HepG2 (cell line): ENCODE results near the gene UGT1A3. TPM values are rescaled to one million over a fixed set of nuclear protein-coding genes. Genes with fewer than 3 reads are reported as not detected.

Experiments
- ATAC-seq: fragments of 200-7000 bp; cut with Tn5 transposase; 3 replicates; pipeline ENCODE4 v1.9.1; 2020; ENCODE audit warnings: mild to moderate bottlenecking, moderate library complexity
- BruUV-seq: library from RNA; stranded (reverse); fragments of 400-500 nt; replicated peaks from 2 replicates; lab custom pipeline; 2021; lab: Mats Ljungman, UMichigan
- CTCF ChIA-PET: fragments of 300-600 bp; formaldehyde crosslinking; extraction: SDS; loops from one replicate; lab custom pipeline; 2021; ENCODE audit warnings: low total read pairs, inconsistent platforms, low intra/inter-chr PET ratio; lab: Yijun Ruan, JAX
- POLR2A ChIA-PET: fragments of 350-600 bp; sonication (Branson Sonifier 250); formaldehyde crosslinking; loops from one replicate; lab custom pipeline; 2020; ENCODE audit warnings: antibody characterized with exemption, inconsistent platforms; lab: Yijun Ruan, JAX
- DNase-seq: peaks from one replicate; pipeline ENCODE4 v3.0.0-alpha.2; 2015; ENCODE audit warnings: low spot score
- FAIRE-seq: peaks from 3 replicates; lab custom pipeline; 2011; peaks lifted over from hg19 to GRCh38; lab: Jason Lieb, UNC
- H2AFZ ChIP-seq: one replicate; pipeline ENCODE4 v1.6.1; 2011; ENCODE audit warnings: low read length, inconsistent platforms
- H3K27ac ChIP-seq: fragments of 300-600 bp; 3 replicates; pipeline ENCODE4 v1.8.0; 2011; ENCODE audit warnings: mixed run types, mild to moderate bottlenecking, mixed read lengths, low read length, inconsistent platforms; ENCODE audit not compliant: insufficient read depth; ENCODE audit errors: extremely low read length
- H3K27me3 ChIP-seq, 2 experiments: fragments of 200-600 bp in 1 of 2; 2 replicates in 1 of 2; 3 replicates in 1 of 2; pipeline versions ENCODE4 v1.6.0 to v1.8.0; 2011; ENCODE audit warnings: low read length in 2 of 2, mild to moderate bottlenecking in 2 of 2, moderate library complexity in 2 of 2, inconsistent platforms in 1 of 2; ENCODE audit not compliant: insufficient read depth in 2 of 2, control insufficient read depth in 1 of 2
- H3K36me3 ChIP-seq, 2 experiments: fragments of 200-600 bp in 1 of 2; replicated peaks in 1 of 2; 2 replicates in 1 of 2; 3 replicates in 1 of 2; pipeline versions ENCODE4 v1.5.1 to v1.8.0; 2011; ENCODE audit warnings: low read length in 2 of 2, inconsistent platforms in 1 of 2; ENCODE audit not compliant: insufficient read depth in 2 of 2, control insufficient read depth in 1 of 2
- H3K4me1 ChIP-seq: 2 replicates; pipeline ENCODE4 v1.5.1; 2012; ENCODE audit warnings: low read length, inconsistent platforms; ENCODE audit not compliant: insufficient read depth
- H3K4me2 ChIP-seq: 2 replicates; pipeline ENCODE4 v1.6.0; 2011; ENCODE audit warnings: low read depth, low read length, inconsistent platforms
- H3K4me3 ChIP-seq, 3 experiments: fragments of 200-600 bp in 1 of 3; sonication (generic), shearing (Covaris generic) in 1 of 3; replicated peaks in 1 of 3; 2 replicates each; pipeline ENCODE4 v1.5.1; 2011 to 2016; ENCODE audit warnings: low read length in 3 of 3, inconsistent platforms in 2 of 3, low read depth in 2 of 3, mild to moderate bottlenecking in 2 of 3, control low read depth in 1 of 3, mixed read lengths in 1 of 3; ENCODE audit not compliant: insufficient read depth in 1 of 3
- H3K79me2 ChIP-seq: one replicate; pipeline ENCODE4 v1.6.1; 2011; ENCODE audit warnings: low read length, inconsistent platforms; ENCODE audit not compliant: insufficient read depth
- H3K9ac ChIP-seq: 2 replicates; pipeline ENCODE4 v1.6.0; 2011; ENCODE audit warnings: mild to moderate bottlenecking, low read depth, low read length, inconsistent platforms; ENCODE audit not compliant: insufficient read depth
- H3K9me3 ChIP-seq: 2 replicates; pipeline ENCODE4 v1.5.1; 2012; ENCODE audit warnings: mild to moderate bottlenecking, low read length
- H4K20me1 ChIP-seq: 2 replicates; pipeline ENCODE4 v1.6.0; 2011; ENCODE audit warnings: inconsistent platforms, mild to moderate bottlenecking, low read length, moderate library complexity; ENCODE audit not compliant: insufficient read depth
- EZH2 ChIP-seq: conservative IDR thresholded peaks from 2 replicates; pipeline ENCODE4 v1.6.1; 2012; ENCODE audit warnings: mild to moderate bottlenecking, low read depth, low read length, moderate library complexity
- HDAC6 ChIP-seq: fragments of 200-600 bp; sonication (generic); IDR thresholded peaks from 2 replicates; pipeline ENCODE4 v1.7.0; 2017; ENCODE audit warnings: mild to moderate bottlenecking, antibody characterized with exemption, low read length, low read depth
- SMARCE1 ChIP-seq: fragments of 450-650 bp; IDR thresholded peaks from 2 replicates; pipeline ENCODE4 v1.6.1; 2017; ENCODE audit warnings: borderline replicate concordance
- TRAFD1 ChIP-seq: sonication (generic); formaldehyde crosslinking; IDR thresholded peaks from 2 replicates; pipeline ENCODE4 v1.5.1; 2020; ENCODE audit warnings: missing genetic modification reagents, mild to moderate bottlenecking, borderline replicate concordance
- ZBTB49 ChIP-seq: sonication (generic); formaldehyde crosslinking; IDR thresholded peaks from 2 replicates; pipeline ENCODE4 v1.4.0; 2020; ENCODE audit warnings: missing genetic modification reagents, borderline replicate concordance
- ZNF101 ChIP-seq: sonication (generic); formaldehyde crosslinking; IDR thresholded peaks from 2 replicates; pipeline ENCODE4 v1.4.0; 2020; ENCODE audit warnings: mild to moderate bottlenecking, low read depth, missing genetic modification reagents, borderline replicate concordance
- ZNF367 ChIP-seq: sonication (generic); formaldehyde crosslinking; IDR thresholded peaks from 2 replicates; pipeline ENCODE4 v1.4.0; 2020; ENCODE audit warnings: missing genetic modification reagents, borderline replicate concordance
- ZNF879 ChIP-seq: sonication (generic); formaldehyde crosslinking; IDR thresholded peaks from 2 replicates; pipeline ENCODE4 v1.8.1; 2023; ENCODE audit warnings: missing genetic modification reagents
- WGBS: methylation state at CpG from one replicate; pipeline ENCODE4 v1.1.6; 2017; ENCODE audit warnings: low lambda C conversion rate; 5-methylcytosine and 5-hydroxymethylcytosine counted together
- in situ Hi-C: cut with HindIII; loops from 2 replicates; pipeline ENCODE4 v1.10.0; 2017; ENCODE audit warnings: low pct_unique_long_range_greater_than_20kb; ENCODE audit not compliant: extremely low pct_ligation_motif_present
- intact Hi-C: fragments of 100-400 bp; cut with micrococcal nuclease; formaldehyde crosslinking; loops from one replicate; pipeline ENCODE4 v1.10.0; 2022; ENCODE audit not compliant: unreplicated experiment
- polyA plus RNA-seq, 8 experiments: library from polyadenylated mRNA; depleted of rRNA in 3 of 8; stranded (reverse) in 7 of 8; unstranded in 1 of 8; fragments of >200 nt; fragmentation: Illumina TruSeq in 4 of 8; extraction: Trizol in 4 of 8; gene quantifications; 2 replicates each; pipeline versions ENCODE4 v1.2.1 to v1.2.3, GENCODE V29; 2011 to 2016; ENCODE audit warnings: low read depth in 4 of 8, missing spikeins in 1 of 8, mixed read lengths in 1 of 8; ENCODE audit not compliant: insufficient read depth in 1 of 8
- total RNA-seq, 5 experiments: library from RNA; depleted of rRNA; stranded (reverse); fragments of >200 nt; fragmentation: Illumina TruSeq; extraction: Trizol; gene quantifications; 2 replicates each; pipeline ENCODE4 v1.2.3, GENCODE V29; 2016; ENCODE audit warnings: low read depth in 1 of 5
- TF ChIP-seq, protein P1 (sequence below): sonication (generic); formaldehyde crosslinking; IDR thresholded peaks from 2 replicates; pipeline ENCODE4 v1.5.0; 2020; ENCODE audit warnings: mild to moderate bottlenecking, missing genetic modification reagents, borderline replicate concordance

UGT1A3 gene
- total and polyA plus RNA-seq, 2 of the 13 experiments (the other 11 are each of a cell fraction or from before 2014, with no cell fraction given): not detected

- Histone ChIP-seq H3K4me3 (no peak overlapping the region), H3K27me3 (peaks cover 3 to 54% of the 10 kb centered on the region in 2 experiments; a peak in 3 of 5 replicates), H3K27ac (no peak overlapping the region), H2AFZ (no peak overlapping the region), H3K36me3 (no peaks in the 10 kb centered on the region), H3K9me3 (no peaks in the 10 kb centered on the region), H3K79me2 (no peaks in the 10 kb centered on the region), H3K4me2 (no peak overlapping the region), H3K9ac (no peak overlapping the region), H4K20me1 (no peaks in the 10 kb centered on the region), H3K4me1 (peaks cover 10% of the 10 kb centered on the region; the same call in 1 of the 2 replicates)
- FAIRE-seq (no peak), DNase-seq (no peak), ATAC-seq (no peak)
- no TSS peak for BruUV-seq
- in situ Hi-C loops (no loop called here), intact Hi-C loops (no loop called here)
- WGBS: 26% methylated on average over 14 of the region's 14 CpGs
- CTCF ChIA-PET: no interaction called here
- POLR2A ChIA-PET: no interaction called here
- TF ChIP-seq, protein P1, sequence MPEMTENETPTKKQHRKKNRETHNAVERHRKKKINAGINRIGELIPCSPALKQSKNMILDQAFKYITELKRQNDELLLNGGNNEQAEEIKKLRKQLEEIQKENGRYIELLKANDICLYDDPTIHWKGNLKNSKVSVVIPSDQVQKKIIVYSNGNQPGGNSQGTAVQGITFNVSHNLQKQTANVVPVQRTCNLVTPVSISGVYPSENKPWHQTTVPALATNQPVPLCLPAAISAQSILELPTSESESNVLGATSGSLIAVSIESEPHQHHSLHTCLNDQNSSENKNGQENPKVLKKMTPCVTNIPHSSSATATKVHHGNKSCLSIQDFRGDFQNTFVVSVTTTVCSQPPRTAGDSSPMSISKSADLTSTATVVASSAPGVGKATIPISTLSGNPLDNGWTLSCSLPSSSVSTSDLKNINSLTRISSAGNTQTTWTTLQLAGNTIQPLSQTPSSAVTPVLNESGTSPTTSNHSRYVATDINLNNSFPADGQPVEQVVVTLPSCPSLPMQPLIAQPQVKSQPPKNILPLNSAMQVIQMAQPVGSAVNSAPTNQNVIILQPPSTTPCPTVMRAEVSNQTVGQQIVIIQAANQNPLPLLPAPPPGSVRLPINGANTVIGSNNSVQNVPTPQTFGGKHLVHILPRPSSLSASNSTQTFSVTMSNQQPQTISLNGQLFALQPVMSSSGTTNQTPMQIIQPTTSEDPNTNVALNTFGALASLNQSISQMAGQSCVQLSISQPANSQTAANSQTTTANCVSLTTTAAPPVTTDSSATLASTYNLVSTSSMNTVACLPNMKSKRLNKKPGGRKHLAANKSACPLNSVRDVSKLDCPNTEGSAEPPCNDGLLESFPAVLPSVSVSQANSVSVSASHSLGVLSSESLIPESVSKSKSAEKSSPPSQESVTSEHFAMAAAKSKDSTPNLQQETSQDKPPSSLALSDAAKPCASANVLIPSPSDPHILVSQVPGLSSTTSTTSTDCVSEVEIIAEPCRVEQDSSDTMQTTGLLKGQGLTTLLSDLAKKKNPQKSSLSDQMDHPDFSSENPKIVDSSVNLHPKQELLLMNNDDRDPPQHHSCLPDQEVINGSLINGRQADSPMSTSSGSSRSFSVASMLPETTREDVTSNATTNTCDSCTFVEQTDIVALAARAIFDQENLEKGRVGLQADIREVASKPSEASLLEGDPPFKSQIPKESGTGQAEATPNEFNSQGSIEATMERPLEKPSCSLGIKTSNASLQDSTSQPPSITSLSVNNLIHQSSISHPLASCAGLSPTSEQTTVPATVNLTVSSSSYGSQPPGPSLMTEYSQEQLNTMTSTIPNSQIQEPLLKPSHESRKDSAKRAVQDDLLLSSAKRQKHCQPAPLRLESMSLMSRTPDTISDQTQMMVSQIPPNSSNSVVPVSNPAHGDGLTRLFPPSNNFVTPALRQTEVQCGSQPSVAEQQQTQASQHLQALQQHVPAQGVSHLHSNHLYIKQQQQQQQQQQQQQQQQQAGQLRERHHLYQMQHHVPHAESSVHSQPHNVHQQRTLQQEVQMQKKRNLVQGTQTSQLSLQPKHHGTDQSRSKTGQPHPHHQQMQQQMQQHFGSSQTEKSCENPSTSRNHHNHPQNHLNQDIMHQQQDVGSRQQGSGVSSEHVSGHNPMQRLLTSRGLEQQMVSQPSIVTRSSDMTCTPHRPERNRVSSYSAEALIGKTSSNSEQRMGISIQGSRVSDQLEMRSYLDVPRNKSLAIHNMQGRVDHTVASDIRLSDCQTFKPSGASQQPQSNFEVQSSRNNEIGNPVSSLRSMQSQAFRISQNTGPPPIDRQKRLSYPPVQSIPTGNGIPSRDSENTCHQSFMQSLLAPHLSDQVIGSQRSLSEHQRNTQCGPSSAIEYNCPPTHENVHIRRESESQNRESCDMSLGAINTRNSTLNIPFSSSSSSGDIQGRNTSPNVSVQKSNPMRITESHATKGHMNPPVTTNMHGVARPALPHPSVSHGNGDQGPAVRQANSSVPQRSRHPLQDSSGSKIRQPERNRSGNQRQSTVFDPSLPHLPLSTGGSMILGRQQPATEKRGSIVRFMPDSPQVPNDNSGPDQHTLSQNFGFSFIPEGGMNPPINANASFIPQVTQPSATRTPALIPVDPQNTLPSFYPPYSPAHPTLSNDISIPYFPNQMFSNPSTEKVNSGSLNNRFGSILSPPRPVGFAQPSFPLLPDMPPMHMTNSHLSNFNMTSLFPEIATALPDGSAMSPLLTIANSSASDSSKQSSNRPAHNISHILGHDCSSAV (CRISPR knock-in tag): no peak
- TF ChIP-seq ZNF879 (CRISPR knock-in tag) (no peak), EZH2 (no peak), TRAFD1 (CRISPR knock-in tag) (no peak), ZBTB49 (CRISPR knock-in tag) (no peak), SMARCE1 (no peak), HDAC6 (no peak), ZNF101 (no peak), ZNF367 (CRISPR knock-in tag) (no peak)
Measured at GRCh38 chr2:233798335-233799086, 69.7 kb downstream of the UGT1A3 start.
